Measurements from ENCODE around the gene TUBGCP2.
"Not testable (repeated sequence)": the region's sequence is repeated elsewhere in the genome, so short reads cannot be mapped to it uniquely, and the experiment has no call there.

The TUBGCP2 gene

GRCh38 chr10:133277277-133277992 lies 31.2 kb downstream of the TUBGCP2 start:
- DNase-seq, result no peak

GRCh38 chr10:133276435-133277201 lies 32.1 kb downstream of the TUBGCP2 start, which contains the start of gene ADAM8:
TSS of gene ADAM8 (minus strand) at chr10:133276868. CDS start at chr10:133276817, 51 bp downstream.
- peak; percentile 6 for DNase-seq

GRCh38 chr10:133276100-133276434 lies 32.6 kb downstream of the TUBGCP2 start:
- DNase-seq, result no peak

- DNase-seq, result peak; percentile 34
These were observed 33.0 kb downstream of the TUBGCP2 start for GRCh38 chr10:133275684-133276092.

- peak; percentile 70 for DNase-seq
These were observed 33.7 kb downstream of the TUBGCP2 start for GRCh38 chr10:133274751-133275683.

- no peak for DNase-seq
These were observed 35.0 kb downstream of the TUBGCP2 start for GRCh38 chr10:133273534-133274143.

- no peak for DNase-seq
These were observed 35.7 kb downstream of the TUBGCP2 start for GRCh38 chr10:133272964-133273420.

- no peak for DNase-seq
These were observed 36.2 kb downstream of the TUBGCP2 start for GRCh38 chr10:133272301-133272963.

- no peak for DNase-seq
These were observed 37.0 kb downstream of the TUBGCP2 start for GRCh38 chr10:133271521-133272300.

- DNase-seq, result no peak
These were observed 37.8 kb downstream of the TUBGCP2 start for GRCh38 chr10:133270773-133271297.

GRCh38 chr10:133270204-133270603 lies 38.5 kb downstream of the TUBGCP2 start:
- DNase-seq, result no peak

GRCh38 chr10:133269367-133269766 lies 39.3 kb downstream of the TUBGCP2 start:
- no peak for DNase-seq

GRCh38 chr10:133268532-133268931 lies 40.1 kb downstream of the TUBGCP2 start:
- DNase-seq, result no peak

- no peak for DNase-seq
These were observed 40.8 kb downstream of the TUBGCP2 start for GRCh38 chr10:133267829-133268228.

GRCh38 chr10:133267293-133267692 lies 41.4 kb downstream of the TUBGCP2 start:
- DNase-seq, result no peak

GRCh38 chr10:133266056-133266795 lies 42.4 kb downstream of the TUBGCP2 start:
- no peak for DNase-seq

GRCh38 chr10:133265052-133265451 lies 43.6 kb downstream of the TUBGCP2 start:
- DNase-seq, result not testable (repeated sequence)

- no peak for DNase-seq
These were observed 44.2 kb downstream of the TUBGCP2 start for GRCh38 chr10:133264461-133264860.

GRCh38 chr10:133263674-133264073 lies 45.0 kb downstream of the TUBGCP2 start:
- no peak for DNase-seq

- DNase-seq, result no peak
These were observed 46.0 kb downstream of the TUBGCP2 start for GRCh38 chr10:133262696-133263095.

All from RPMI8226 (cell line).